Astrocyte of the spinal cord (primary cell): ENCODE data around the gene SEPTIN11.

Source experiments
- DNase-seq: peaks from one replicate; pipeline ENCODE4 v3.0.0; 2011; ENCODE audit warnings: low read depth, low spot score
- H3K4me3 ChIP-seq: 2 replicates; pipeline ENCODE4 v1.5.1; 2011; ENCODE audit warnings: low read depth, mild to moderate bottlenecking, low read length, moderate library complexity
- in situ Hi-C: cut with HindIII; loops from 2 replicates; pipeline ENCODE4 v1.10.0; 2017; ENCODE audit warnings: low sequenced_read_pairs
- TF ChIP-seq, protein P1 (sequence below): IDR thresholded peaks from 2 replicates; pipeline ENCODE4 v1.5.1; 2012; ENCODE audit warnings: low read depth, mild to moderate bottlenecking, low read length, inconsistent platforms

Gene SEPTIN11

DNA sequence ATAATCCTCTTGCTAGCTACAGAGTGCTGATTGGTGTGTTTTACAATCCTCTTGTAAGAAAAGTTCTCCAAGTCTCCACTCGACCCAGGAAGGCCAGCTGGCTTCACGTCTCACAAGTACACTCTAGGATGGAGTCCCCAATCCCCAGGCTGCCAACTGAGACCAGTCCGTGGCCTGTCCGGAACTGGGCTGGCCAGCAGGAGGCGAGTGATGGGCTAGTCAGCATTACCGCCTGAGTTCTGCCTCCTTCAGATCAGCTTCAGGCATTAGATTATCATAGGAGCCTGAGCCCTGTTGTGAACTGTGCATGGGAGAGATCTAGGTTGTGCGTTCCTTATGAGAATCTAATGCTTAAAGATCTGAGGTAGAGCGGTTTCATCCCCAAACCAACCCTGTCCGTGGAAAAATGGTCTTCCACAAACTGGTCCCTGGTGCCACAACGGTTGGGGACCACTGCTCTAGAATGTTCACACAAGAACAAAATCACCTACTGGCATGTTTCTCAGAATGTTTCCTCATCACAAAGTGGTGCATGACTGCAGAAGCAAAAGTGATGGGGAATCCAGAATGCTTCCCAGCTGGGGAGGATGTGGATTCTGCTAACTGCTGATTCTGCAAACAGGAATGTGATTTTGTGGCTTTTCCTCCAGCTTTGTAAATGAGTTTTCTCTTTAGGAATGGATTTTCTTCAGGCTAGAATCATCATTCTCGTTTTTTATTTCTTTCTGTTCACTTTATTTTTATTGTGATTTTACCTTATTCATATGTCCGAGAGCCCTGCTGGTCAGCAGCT is 40.9 kb downstream of the SEPTIN11 start:
- in situ Hi-C loops, result no loop called here
- H3K4me3 ChIP-seq, result no peak overlapping the region
- peak; percentile 96 for DNase-seq
- TF ChIP-seq, protein P1, sequence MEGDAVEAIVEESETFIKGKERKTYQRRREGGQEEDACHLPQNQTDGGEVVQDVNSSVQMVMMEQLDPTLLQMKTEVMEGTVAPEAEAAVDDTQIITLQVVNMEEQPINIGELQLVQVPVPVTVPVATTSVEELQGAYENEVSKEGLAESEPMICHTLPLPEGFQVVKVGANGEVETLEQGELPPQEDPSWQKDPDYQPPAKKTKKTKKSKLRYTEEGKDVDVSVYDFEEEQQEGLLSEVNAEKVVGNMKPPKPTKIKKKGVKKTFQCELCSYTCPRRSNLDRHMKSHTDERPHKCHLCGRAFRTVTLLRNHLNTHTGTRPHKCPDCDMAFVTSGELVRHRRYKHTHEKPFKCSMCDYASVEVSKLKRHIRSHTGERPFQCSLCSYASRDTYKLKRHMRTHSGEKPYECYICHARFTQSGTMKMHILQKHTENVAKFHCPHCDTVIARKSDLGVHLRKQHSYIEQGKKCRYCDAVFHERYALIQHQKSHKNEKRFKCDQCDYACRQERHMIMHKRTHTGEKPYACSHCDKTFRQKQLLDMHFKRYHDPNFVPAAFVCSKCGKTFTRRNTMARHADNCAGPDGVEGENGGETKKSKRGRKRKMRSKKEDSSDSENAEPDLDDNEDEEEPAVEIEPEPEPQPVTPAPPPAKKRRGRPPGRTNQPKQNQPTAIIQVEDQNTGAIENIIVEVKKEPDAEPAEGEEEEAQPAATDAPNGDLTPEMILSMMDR, result peak; percentile 6

DNA sequence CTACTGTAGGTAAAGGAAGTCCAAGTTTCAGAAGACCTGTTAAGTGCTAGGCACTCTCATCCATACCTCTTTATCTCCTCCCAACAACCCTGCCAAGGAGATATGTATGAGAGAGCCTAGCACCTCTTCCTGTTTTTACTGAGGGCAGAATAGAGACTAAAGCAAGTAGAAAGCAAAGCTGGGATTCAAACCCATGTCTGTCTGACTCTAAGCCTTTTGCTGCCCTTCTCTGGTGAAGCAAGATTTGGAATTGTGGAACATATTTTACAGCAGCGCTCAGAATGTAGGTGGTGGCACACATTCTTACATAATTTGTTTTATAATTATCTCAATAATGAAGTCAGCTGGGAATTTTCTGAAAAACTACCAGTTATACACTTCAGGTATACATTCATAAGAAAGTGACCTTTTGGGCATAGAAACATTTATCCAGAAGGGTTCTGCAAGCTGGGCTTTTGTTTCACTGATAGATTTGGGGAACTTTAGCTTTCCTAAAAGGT is 41.7 kb downstream of the SEPTIN11 start:
- TF ChIP-seq, protein P1, result no peak
- no peak overlapping the region for H3K4me3 ChIP-seq
- DNase-seq, result no peak
- in situ Hi-C loops, result no loop called here

DNA sequence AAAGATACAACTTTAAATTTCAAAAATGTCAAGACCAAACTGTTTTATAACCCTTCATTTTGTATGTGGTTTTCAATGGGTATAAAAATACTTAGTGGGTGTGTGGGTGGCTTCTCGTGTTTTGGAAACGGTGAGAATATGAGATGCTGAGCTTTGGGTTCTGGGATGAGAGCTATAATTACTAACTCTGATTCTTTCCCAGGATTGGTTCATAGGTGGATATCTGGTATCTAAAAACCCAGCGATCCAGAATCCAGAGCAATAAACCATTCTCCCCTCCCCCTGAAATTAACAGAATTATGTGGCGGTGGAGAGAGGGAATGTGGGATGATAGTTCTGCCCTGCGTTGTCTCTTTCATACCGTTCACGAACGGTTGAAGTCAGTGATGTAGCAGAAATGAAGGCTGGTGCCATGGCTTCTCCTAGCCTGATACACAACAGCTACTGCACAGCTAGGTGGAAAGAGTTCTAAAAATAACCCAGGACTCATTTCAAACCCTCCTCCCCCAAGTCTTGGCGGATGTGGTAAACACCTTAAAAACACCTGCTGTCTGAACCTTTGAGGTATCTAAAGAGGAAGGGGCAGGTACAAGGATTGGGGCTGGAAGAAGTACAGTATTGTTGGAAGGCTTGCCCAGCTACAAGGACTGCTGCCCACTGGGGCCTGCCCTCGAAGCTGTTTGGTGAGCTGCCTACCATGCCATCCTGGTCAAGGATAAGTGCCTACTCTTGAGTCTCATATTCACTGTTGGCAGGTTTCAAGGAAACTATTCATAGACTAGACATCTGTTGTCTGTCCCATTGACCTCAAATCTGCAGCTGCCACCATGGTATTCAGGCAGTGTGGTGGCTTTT is 44.5 kb downstream of the SEPTIN11 start:
- no peak overlapping the region for H3K4me3 ChIP-seq
- in situ Hi-C loops, result no loop called here
- no peak for DNase-seq
- TF ChIP-seq, protein P1, result no peak

DNA sequence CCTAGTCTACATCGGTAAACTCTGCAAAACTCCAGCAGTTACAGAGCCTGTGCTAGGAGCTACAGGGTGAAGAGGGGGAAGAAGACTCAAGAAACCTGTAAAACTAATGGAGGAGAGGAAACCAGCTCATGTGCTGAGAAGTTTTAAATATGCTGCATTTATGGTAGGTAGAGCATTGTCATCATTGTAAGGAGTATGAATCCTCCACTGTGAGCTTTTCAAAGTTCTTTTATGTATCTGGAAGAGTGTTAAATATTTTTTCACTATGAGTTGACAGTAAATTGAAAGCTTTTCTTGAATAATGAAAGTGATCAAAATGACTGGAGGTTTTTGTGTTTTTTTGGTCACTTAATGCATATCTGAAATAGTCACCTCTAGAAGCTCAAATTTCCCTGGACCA is 46.2 kb downstream of the SEPTIN11 start:
- no peak for DNase-seq
- H3K4me3 ChIP-seq, result no peak overlapping the region
- TF ChIP-seq, protein P1, result no peak
- in situ Hi-C loops, result no loop called here

DNA sequence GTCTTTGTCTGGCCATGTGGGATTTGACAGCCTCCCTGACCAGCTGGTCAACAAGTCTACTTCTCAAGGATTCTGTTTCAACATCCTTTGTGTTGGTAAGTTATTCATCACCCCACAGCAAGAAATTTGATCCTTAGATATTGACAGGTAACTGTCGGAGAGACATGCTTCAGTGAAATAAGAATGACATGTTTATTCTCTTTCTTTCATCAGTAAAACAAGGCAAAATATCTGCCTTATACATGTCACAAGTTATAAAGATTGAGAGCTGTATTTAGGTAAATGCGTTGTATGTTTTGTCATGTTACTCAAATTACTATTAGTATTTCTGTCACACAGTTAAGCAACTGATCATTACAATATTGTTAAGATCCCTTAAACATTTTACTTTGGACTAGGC is 46.9 kb downstream of the SEPTIN11 start:
- TF ChIP-seq, protein P1, result no peak
- in situ Hi-C loops, result no loop called here
- no peak overlapping the region for H3K4me3 ChIP-seq
- no peak for DNase-seq

DNA sequence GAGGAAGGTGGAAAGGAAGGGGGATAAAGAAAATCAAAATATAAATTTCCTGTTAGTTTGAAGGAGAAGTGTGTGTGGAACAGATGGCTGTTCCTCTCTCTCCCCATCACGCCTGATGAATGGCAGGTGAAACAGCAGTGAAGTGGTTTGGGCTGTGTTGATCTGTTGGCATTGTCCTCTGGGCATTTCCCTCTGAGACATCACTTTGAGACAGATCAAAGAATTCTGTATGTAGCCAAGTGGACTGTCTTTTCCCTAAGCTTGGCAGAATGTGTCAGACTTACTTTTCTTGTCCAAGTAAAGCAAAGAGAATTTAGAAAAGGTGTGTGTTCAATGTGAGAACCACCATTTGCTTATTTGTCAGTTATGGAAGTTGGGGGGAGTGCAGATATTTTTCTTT is 47.5 kb downstream of the SEPTIN11 start:
- TF ChIP-seq, protein P1, result no peak
- DNase-seq, result no peak
- in situ Hi-C loops, result no loop called here
- H3K4me3 ChIP-seq, result no peak overlapping the region
